SKM-1 treated with dmso at 0.1 percent for 144 hours (cell line): ENCODE results near the gene SGCD.

Experiments
- DNase-seq: peaks from one replicate; lab custom pipeline; 2025; ENCODE audit not compliant: unreplicated experiment; lab: John Stamatoyannopoulos, UW

Gene SGCD

GRCh38 chr5:156400231-156400986, 73.4 kb downstream of the SGCD start:
- no peak for DNase-seq

GRCh38 chr5:156401804-156402203, 74.8 kb downstream of the SGCD start:
- no peak for DNase-seq

DNA sequence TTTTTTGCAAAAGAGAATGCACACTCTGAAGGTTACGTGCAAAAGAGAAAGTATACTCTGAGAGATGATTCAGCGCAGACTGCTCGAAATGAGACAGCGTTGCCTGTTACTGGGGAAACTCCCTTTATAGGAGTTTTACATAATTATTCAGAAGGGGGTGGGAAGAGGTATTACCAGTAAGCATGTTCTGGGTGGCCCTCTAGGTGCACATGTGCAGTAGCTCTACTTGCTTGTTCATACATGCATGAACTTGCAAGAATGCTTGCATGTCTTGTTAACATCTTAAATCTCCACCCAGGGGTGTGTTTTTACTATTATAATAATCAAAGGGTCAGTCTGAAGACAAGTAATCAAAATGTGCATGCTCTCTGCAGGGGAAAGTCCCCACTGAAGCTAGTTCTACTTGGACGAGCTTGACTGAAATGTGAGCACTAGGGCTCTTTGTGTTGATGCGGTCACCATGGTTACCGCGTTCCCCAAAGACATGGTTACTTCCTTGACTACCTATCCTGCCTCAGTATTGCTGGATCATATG, 75.5 kb downstream of the SGCD start:
- no peak for DNase-seq

- DNase-seq: no peak
These were observed 79.0 kb downstream of the SGCD start for GRCh38 chr5:156405988-156406387.

GRCh38 chr5:156407251-156407650, 80.3 kb downstream of the SGCD start:
- DNase-seq: no peak

DNA sequence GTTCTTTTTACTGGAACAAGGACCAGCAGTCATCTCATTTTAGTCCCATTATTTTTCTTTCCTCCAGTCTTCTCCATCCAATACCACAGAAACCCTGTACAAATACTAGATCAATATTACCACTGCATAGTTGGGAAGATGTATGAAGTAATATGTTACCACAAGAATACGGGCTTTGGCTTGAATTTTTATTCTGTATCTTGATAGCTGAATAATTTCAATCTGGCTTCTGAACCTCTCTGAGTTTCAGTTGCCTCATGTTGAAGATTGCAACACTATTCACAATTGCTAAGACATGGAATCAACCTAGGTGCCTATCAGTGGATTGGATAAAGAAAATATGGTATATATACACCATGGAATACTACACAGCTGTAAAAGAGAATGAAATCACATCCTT, 82.9 kb downstream of the SGCD start:
- DNase-seq: no peak

- DNase-seq: no peak
These were observed 84.2 kb downstream of the SGCD start for GRCh38 chr5:156411185-156411613.

GRCh38 chr5:156411957-156412356, 85.0 kb downstream of the SGCD start:
- no peak for DNase-seq

DNA sequence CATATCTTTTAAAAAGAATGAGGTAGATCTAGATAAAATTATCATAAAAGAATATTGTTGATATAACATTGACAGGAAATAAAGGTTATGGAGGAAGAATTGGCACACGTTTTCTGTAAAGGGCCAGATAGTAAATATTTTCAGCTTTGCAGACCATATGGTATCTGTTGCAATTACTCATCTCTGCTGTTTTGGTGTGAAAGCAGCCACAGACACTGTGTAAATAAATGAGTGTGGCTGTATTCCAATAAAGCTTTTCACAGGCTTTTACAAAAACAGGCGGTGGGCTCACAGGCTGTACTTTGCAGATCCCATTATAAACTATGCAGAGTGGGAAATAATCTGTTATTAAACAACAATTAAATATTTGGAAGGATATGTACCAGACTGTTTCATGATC, 87.4 kb downstream of the SGCD start:
- no peak for DNase-seq

DNA sequence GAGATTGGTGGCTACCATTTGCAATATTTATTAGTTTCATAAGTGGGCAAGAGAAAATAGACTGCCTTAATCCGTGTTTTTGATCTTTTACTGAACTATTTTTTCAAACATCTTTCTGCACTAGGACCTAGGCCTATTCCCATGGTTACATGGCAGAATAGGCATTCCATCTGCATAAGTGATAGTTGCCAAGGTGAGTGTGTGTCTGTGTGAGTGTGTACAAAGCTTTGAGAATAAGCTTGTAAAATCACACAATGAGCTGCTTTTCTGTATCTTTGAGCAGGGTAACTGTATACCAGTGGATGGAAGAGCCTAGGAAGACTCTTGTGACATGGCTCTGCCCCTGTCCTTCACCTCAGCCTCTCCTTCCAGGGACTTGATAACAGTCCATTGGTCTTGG, 92.7 kb downstream of the SGCD start:
- DNase-seq: no peak

- no peak for DNase-seq
These were observed 93.7 kb downstream of the SGCD start for GRCh38 chr5:156420665-156421064.

DNA sequence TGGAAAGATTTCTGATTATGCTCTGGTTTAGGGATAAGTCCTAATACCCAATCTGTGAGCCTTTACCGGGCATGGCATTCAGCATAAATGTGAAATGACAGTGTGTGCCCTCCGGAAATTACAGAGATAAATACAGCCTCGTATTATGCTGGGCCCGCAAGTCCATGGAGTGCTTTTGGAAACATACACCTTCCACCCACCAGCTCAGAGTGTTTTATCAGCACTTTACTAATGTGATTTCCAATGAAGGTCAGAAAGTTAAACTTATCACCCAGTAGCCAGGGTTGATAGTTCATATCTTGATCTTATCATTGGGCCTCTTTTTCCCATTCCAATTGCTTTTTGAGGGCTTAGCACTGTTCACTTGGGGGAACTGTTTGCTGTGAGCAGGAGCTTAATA, 94.8 kb downstream of the SGCD start:
- no peak for DNase-seq

- peak; percentile 14 for DNase-seq
These were observed 96.6 kb downstream of the SGCD start for GRCh38 chr5:156423597-156423996.

DNA sequence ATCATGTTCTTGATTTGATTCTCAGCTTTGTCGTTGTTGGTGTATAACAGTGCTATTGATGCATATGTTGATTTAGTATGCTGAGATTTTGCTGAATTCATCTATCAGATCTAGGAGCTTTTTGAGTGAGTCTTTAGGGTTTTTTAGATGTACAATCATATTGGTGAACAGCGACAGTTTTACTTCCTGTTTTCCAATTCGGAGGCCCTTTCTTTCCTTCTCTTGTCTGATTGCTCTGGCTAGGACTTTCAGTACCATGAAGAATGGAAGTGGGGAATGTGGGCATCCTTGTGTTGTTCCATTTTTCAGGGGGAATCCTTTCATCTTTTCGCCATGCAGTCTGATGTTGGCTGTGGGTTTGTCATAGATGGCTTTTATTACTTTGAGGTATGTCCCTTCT, 100.4 kb downstream of the SGCD start:
- no peak for DNase-seq

DNA sequence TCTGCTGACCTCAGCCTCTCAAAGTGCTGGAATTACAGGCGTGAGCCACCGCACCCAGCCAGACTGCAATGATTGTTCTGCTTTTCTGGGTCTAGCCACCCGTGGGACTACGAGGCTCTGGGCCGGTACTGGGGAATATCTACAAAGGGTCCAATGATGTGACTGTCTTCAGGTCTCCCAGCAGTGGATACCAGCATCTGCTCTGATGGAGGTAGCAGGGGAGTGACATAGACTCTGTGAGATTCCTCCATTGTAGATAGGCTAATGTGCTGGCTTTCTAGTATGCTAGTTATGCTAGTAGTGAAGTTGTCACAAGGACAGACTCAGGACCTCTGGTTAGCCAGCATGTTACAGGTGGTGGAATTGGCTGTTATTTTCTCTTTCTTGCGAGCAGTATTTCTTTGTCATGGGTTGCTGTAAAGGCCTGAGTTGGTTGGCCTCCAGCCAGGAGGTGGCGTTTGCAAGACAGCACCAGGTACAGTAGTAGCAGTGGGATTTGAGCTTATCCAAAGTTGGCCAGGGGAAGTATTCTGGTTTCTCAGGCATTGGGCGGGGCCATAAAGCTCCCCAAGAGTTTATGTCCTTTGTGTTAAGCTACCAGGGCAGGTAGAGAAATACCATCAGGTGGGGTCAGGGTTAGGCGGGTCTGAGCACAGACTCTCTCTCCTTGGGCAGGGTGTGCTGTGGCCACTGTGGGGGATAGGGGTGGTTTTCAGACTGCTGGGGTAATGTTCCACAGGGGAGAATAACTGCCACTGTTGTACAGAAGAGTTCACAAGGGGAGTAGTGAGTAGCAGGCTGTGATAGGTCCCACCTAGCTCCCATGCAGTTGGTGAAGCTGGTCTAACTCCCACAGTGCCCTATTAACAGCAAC, 105.2 kb downstream of the SGCD start:
- DNase-seq: no peak

- DNase-seq: no peak
These were observed 105.8 kb downstream of the SGCD start for GRCh38 chr5:156432830-156433105.

- no peak for DNase-seq
These were observed 107.5 kb downstream of the SGCD start for GRCh38 chr5:156434471-156434870.

- DNase-seq: no peak
These were observed 108.1 kb downstream of the SGCD start for GRCh38 chr5:156435101-156435500.

DNA sequence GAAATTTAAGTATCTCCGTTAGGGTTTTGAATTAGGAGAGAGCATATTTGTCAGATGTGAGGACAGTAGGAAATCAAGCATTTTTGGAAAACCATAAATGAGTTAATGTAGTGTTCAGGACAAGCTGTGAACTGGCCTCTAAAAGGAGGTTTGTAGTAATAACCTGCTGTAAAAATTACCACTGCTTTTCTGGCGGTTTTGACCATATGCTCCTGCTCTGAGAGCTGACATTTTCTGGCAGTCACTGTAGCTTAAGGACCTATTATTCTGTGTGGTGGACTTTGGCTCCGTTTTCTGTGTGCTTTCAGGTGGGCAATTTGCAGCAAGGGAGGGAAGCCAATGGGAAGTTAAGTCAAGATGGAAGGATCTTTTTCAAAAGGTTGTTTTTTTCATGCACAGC, 111.1 kb downstream of the SGCD start:
- DNase-seq: no peak

DNA sequence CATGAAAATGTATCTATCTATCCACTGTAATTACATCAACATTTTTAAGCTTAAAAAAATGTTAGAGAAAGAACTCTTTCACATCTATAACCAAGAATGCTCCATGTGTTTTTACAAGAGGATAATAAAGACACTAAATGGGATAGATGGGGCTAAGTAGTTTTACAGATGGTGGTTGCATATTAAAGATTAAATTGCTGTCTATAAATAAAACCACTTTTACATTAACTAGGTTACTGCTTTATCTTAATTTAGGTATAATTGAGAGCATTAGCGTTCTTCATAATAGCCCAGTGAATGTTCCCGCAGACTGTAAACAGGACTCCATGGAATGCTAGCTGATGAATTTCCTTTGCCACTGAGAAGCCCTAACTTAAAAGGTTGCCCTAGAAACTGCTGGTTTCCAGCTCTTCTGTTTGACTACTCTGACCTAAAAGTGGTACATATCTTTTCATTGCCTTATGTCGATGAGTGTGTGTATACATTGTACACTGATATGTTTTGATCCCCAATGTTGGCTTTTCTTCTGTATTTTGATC, 117.9 kb downstream of the SGCD start:
- no peak for DNase-seq

GRCh38 chr5:156446526-156446925, 119.6 kb downstream of the SGCD start:
- DNase-seq: no peak

- DNase-seq: no peak
These were observed 123.8 kb downstream of the SGCD start for GRCh38 chr5:156450778-156451177.
